HEK293T (cell line): Measurements from ENCODE around the gene GPR143.

ENCODE experiments used
- CTCF ChIA-PET: fragments of 350-600 bp; formaldehyde crosslinking; extraction: SDS; loops from one replicate; lab custom pipeline; 2021; ENCODE audit warnings: antibody characterized with exemption, inconsistent platforms; lab: Yijun Ruan, JAX
- POLR2A ChIA-PET: fragments of 350-600 bp; formaldehyde crosslinking; extraction: SDS; loops from one replicate; lab custom pipeline; 2020; ENCODE audit warnings: antibody characterized with exemption, inconsistent platforms; lab: Yijun Ruan, JAX
- DNase-seq: peaks from one replicate; pipeline ENCODE4 v3.0.0; 2012; ENCODE audit warnings: mixed read lengths; ENCODE audit errors: extremely low spot score
- ARNT ChIP-seq: fragments of 450-650 bp; IDR thresholded peaks from 2 replicates; pipeline ENCODE4 v1.6.1; 2017; ENCODE audit warnings: mild to moderate bottlenecking
- BHLHE40 ChIP-seq: fragments of 450-650 bp; IDR thresholded peaks from 2 replicates; pipeline ENCODE4 v1.6.1; 2016; ENCODE audit warnings: mild to moderate bottlenecking, moderate library complexity, borderline replicate concordance
- CTBP1 ChIP-seq: fragments of 450-650 bp; IDR thresholded peaks from 2 replicates; pipeline ENCODE4 v1.6.1; 2016; ENCODE audit warnings: borderline replicate concordance
- ELF4 ChIP-seq: fragments of 450-650 bp; IDR thresholded peaks from 2 replicates; pipeline ENCODE4 v1.6.1; 2017; ENCODE audit warnings: antibody characterized with exemption
- FOXA1 ChIP-seq: fragments of 450-650 bp; IDR thresholded peaks from 2 replicates; pipeline ENCODE4 v1.6.1; 2016; ENCODE audit warnings: mild to moderate bottlenecking
- FOXK2 ChIP-seq: fragments of 450-650 bp; IDR thresholded peaks from 2 replicates; pipeline ENCODE4 v1.6.1; 2016; ENCODE audit warnings: mild to moderate bottlenecking
- FOXM1 ChIP-seq: fragments of 450-650 bp; IDR thresholded peaks from 2 replicates; pipeline ENCODE4 v1.6.1; 2017; ENCODE audit warnings: mild to moderate bottlenecking, borderline replicate concordance
- HDGF ChIP-seq: fragments of 450-650 bp; IDR thresholded peaks from 2 replicates; pipeline ENCODE4 v1.6.1; 2017; ENCODE audit warnings: antibody characterized with exemption, borderline replicate concordance
- L3MBTL2 ChIP-seq: fragments of 450-650 bp; conservative IDR thresholded peaks from 2 replicates; pipeline ENCODE4 v1.6.1; 2016; ENCODE audit warnings: mild to moderate bottlenecking
- LEF1 ChIP-seq: fragments of 450-650 bp; IDR thresholded peaks from 2 replicates; pipeline ENCODE4 v1.6.1; 2017; ENCODE audit warnings: mild to moderate bottlenecking, borderline replicate concordance
- NFRKB ChIP-seq: fragments of 450-650 bp; IDR thresholded peaks from 2 replicates; pipeline ENCODE4 v1.6.1; 2016; ENCODE audit warnings: mild to moderate bottlenecking, moderate library complexity
- PKNOX1 ChIP-seq: fragments of 450-650 bp; IDR thresholded peaks from 2 replicates; pipeline ENCODE4 v1.6.1; 2016
- SP1 ChIP-seq: fragments of 450-650 bp; IDR thresholded peaks from 2 replicates; pipeline ENCODE4 v1.6.1; 2017
- SUZ12 ChIP-seq: fragments of 450-650 bp; IDR thresholded peaks from 2 replicates; pipeline ENCODE4 v1.6.1; 2016; ENCODE audit warnings: mild to moderate bottlenecking
- TARDBP ChIP-seq: fragments of 450-650 bp; IDR thresholded peaks from 2 replicates; pipeline ENCODE4 v1.6.1; 2016
- ZNF384 ChIP-seq: fragments of 450-650 bp; IDR thresholded peaks from 2 replicates; pipeline ENCODE4 v1.6.1; 2016

Gene GPR143

GRCh38 chrX:9729171-9729885 lies 36.3 kb downstream of the GPR143 start:
- CTCF ChIA-PET = no interaction called here
- DNase-seq = no peak
- POLR2A ChIA-PET = no interaction called here
- no peak for TF ChIP-seq SP1
- no peak for TF ChIP-seq SUZ12
- no peak for TF ChIP-seq ZNF384
- TF ChIP-seq FOXM1 = no peak
- no peak for TF ChIP-seq CTBP1
- no peak for TF ChIP-seq ARNT
- TF ChIP-seq NFRKB = no peak

GRCh38 chrX:9728261-9728660 lies 37.4 kb downstream of the GPR143 start:
- CTCF ChIA-PET = interaction anchor here (0.6 kb wide), 1 partner anchor 265 kb away, joined by 3 read pairs; no protein-coding TSS in a partner anchor
- TF ChIP-seq FOXA1 (no peak), TARDBP (no peak), SP1 (no peak), PKNOX1 (no peak), SUZ12 (no peak)
- POLR2A ChIA-PET = no interaction called here
- DNase-seq = no peak

GRCh38 chrX:9724711-9725110 lies 40.9 kb downstream of the GPR143 start:
- no peak for DNase-seq
- POLR2A ChIA-PET = no interaction called here
- TF ChIP-seq BHLHE40 (no peak), FOXM1 (no peak), LEF1 (no peak)
- CTCF ChIA-PET = no interaction called here

- TF ChIP-seq LEF1 (no peak), FOXA1 (no peak), FOXK2 (no peak), TARDBP (no peak), L3MBTL2 (no peak), SP1 (no peak), NFRKB (no peak), BHLHE40 (no peak), ELF4 (no peak), FOXM1 (no peak), HDGF (no peak), ZNF384 (no peak), SUZ12 (no peak)
- CTCF ChIA-PET = no interaction called here
- POLR2A ChIA-PET = no interaction called here
These were observed 48.3 kb downstream of the GPR143 start for GRCh38 chrX:9717376-9717775.

GRCh38 chrX:9710332-9710731 lies 55.3 kb downstream of the GPR143 start:
- CTCF ChIA-PET = interaction anchor here (0.7 kb wide), 1 partner anchor 625 kb away, joined by 3 read pairs; no protein-coding TSS in a partner anchor
- POLR2A ChIA-PET = no interaction called here
- no peak for DNase-seq
- TF ChIP-seq BHLHE40 (no peak), FOXM1 (no peak), CTBP1 (no peak), ELF4 (no peak), L3MBTL2 (no peak), ZNF384 (no peak), PKNOX1 (no peak), TARDBP (no peak)

More at GRCh38 chrX:9717376-9717775, 48.3 kb downstream of the GPR143 start:
- no peak for DNase-seq

- ChIA-PET CTCF (no interaction called here), POLR2A (no interaction called here)
- TF ChIP-seq LEF1 (peak; percentile 73; the same call in 1 of the 2 replicates), CTBP1 (no peak)
- peak; percentile 80 for DNase-seq
These were observed 56.6 kb downstream of the GPR143 start for GRCh38 chrX:9708923-9709553.

GRCh38 chrX:9708086-9708485 lies 57.6 kb downstream of the GPR143 start:
- TF ChIP-seq ZNF384 (no peak), FOXM1 (no peak), ELF4 (no peak), LEF1 (no peak), SP1 (no peak), L3MBTL2 (no peak), FOXK2 (no peak), BHLHE40 (no peak), FOXA1 (no peak), PKNOX1 (no peak), TARDBP (no peak), ARNT (no peak), CTBP1 (no peak), HDGF (no peak)
- CTCF ChIA-PET = no interaction called here
- POLR2A ChIA-PET = interaction anchor here (1.0 kb wide), 1 partner anchor 245 kb away, joined by 3 read pairs; no protein-coding TSS in a partner anchor
- DNase-seq = no peak
